Lung (tissue), 12 donors: ENCODE data around the gene CYYR1. TPM values are rescaled to one million over a fixed set of nuclear protein-coding genes. Genes with fewer than 3 reads are reported as not detected.

ENCODE experiments used
- ATAC-seq: fragments of 200-7000 bp; cut with Tn5 transposase; one replicate; pipeline ENCODE4 v1.9.1; 2020; ENCODE audit warnings: moderate number of reproducible peaks; ENCODE audit not compliant: insufficient read depth, low FRiP score
- DNase-seq, 3 donors: peaks; one replicate each; pipeline ENCODE4 v3.0.0-alpha.2; 2013 to 2017
- H3K27ac ChIP-seq, 2 donors: one replicate each; pipeline ENCODE4 v1.5.1; 2013; ENCODE audit warnings: mild to moderate bottlenecking in 2 of 2, moderate library complexity in 2 of 2, control low read depth in 1 of 2, inconsistent platforms in 1 of 2, low read depth in 1 of 2, low read length in 1 of 2
- H3K27me3 ChIP-seq, 3 donors: one replicate each; pipeline ENCODE4 v1.5.1; 2013; ENCODE audit warnings: low read length in 2 of 3; ENCODE audit not compliant: control insufficient read depth in 3 of 3, insufficient read depth in 3 of 3
- H3K36me3 ChIP-seq, 4 donors: one replicate each; pipeline ENCODE4 v1.5.1; 2013; ENCODE audit warnings: low read length in 4 of 4, mild to moderate bottlenecking in 1 of 4, moderate library complexity in 1 of 4; ENCODE audit not compliant: control insufficient read depth in 4 of 4, insufficient read depth in 4 of 4
- H3K4me1 ChIP-seq, 5 donors: one replicate each; pipeline ENCODE4 v1.5.1; 2013; ENCODE audit warnings: low read length in 5 of 5, mild to moderate bottlenecking in 2 of 5, moderate library complexity in 1 of 5; ENCODE audit not compliant: control insufficient read depth in 5 of 5, insufficient read depth in 5 of 5
- H3K4me3 ChIP-seq: one replicate; pipeline ENCODE4 v1.5.1; 2013; ENCODE audit warnings: mild to moderate bottlenecking, control low read depth, moderate library complexity
- H3K9ac ChIP-seq, 2 donors: one replicate each; pipeline ENCODE4 v1.5.1; 2013; ENCODE audit warnings: low read length in 2 of 2, control low read depth in 1 of 2; ENCODE audit not compliant: insufficient read depth in 1 of 2
- H3K9me3 ChIP-seq, 4 donors: one replicate each; pipeline ENCODE4 v1.5.1; 2013; ENCODE audit warnings: low read length in 3 of 4, mild to moderate bottlenecking in 1 of 4, moderate library complexity in 1 of 4; ENCODE audit not compliant: control insufficient read depth in 4 of 4, insufficient read depth in 3 of 4
- WGBS, 2 donors: extraction: QIAGEN DNeasy Blood & Tissue Kit; methylation state at CpG; one replicate each; pipeline ENCODE4 v1.1.7; 2013; 5-methylcytosine and 5-hydroxymethylcytosine counted together
- polyA plus RNA-seq, 2 donors: library from polyadenylated mRNA; stranded (reverse); fragments of 200-250 nt; gene quantifications; one replicate each; pipeline ENCODE4 v1.2.1, GENCODE V29; 2013
- total RNA-seq, 2 donors: library from RNA; depleted of rRNA in 1 of 2; stranded (reverse); fragments of >200 nt in 1 of 2; gene quantifications; one replicate each; pipeline ENCODE4 v1.2.1, GENCODE V29; 2014 to 2021
- TF ChIP-seq, protein P1 (sequence below): IDR thresholded peaks from 2 replicates; pipeline ENCODE4 v1.5.1; 2012; ENCODE audit warnings: mild to moderate bottlenecking; ENCODE audit errors: control extremely low read depth, extremely low read depth
- donor health status: control.
- donor health status: control.
- donor health status: Bipolar disorder and iron deficiency.
- donor health status: healthy.
- donor health status: DM: yes; HTN: yes; CAD: no.

CYYR1 gene
- total and polyA plus RNA-seq, 4 donors = 9.9 to 38.3 (median 16.6) TPM

- DNase-seq = no peak
- Histone ChIP-seq H3K27me3 (no peaks in the 10 kb centered on the region), H3K9me3 (no peaks in the 10 kb centered on the region), H3K9ac (no peak overlapping the region), H3K36me3 (peaks cover 0 to 12% (median 2%) of the 10 kb centered on the region in 4 donors), H3K4me3 (no peak overlapping the region), H3K4me1 (no peaks in the 10 kb centered on the region), H3K27ac (no peak overlapping the region)
- 87 to 96% methylated on average over 1 of the region's 1 CpG for WGBS, 2 donors
- TF ChIP-seq, protein P1, sequence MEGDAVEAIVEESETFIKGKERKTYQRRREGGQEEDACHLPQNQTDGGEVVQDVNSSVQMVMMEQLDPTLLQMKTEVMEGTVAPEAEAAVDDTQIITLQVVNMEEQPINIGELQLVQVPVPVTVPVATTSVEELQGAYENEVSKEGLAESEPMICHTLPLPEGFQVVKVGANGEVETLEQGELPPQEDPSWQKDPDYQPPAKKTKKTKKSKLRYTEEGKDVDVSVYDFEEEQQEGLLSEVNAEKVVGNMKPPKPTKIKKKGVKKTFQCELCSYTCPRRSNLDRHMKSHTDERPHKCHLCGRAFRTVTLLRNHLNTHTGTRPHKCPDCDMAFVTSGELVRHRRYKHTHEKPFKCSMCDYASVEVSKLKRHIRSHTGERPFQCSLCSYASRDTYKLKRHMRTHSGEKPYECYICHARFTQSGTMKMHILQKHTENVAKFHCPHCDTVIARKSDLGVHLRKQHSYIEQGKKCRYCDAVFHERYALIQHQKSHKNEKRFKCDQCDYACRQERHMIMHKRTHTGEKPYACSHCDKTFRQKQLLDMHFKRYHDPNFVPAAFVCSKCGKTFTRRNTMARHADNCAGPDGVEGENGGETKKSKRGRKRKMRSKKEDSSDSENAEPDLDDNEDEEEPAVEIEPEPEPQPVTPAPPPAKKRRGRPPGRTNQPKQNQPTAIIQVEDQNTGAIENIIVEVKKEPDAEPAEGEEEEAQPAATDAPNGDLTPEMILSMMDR = no peak
- ATAC-seq = no peak
Observed at GRCh38 chr21:26529526-26529925, 43.6 kb downstream of the CYYR1 start.

GRCh38 chr21:26528882-26529281 lies 44.2 kb downstream of the CYYR1 start:
- H3K27ac ChIP-seq = no peak overlapping the region
- no peak overlapping the region for H3K9ac ChIP-seq
- DNase-seq (no peak), ATAC-seq (no peak)
- no peaks in the 10 kb centered on the region for H3K27me3 ChIP-seq
- no peaks in the 10 kb centered on the region for H3K9me3 ChIP-seq
- no peaks in the 10 kb centered on the region for H3K4me1 ChIP-seq
- H3K4me3 ChIP-seq = no peak overlapping the region
- H3K36me3 ChIP-seq = peaks cover 0 to 10% (median 2%) of the 10 kb centered on the region in 4 donors
- TF ChIP-seq, protein P1 = no peak

GRCh38 chr21:26522704-26523103 lies 50.4 kb downstream of the CYYR1 start:
- peaks cover 0 to 6% (median 0%) of the 10 kb centered on the region in 4 donors for H3K36me3 ChIP-seq
- H3K9ac ChIP-seq = no peak overlapping the region
- 66 to 78% methylated on average over 7 of the region's 7 CpGs for WGBS, 2 donors
- H3K9me3 ChIP-seq = peaks cover 0 to 2% (median 0%) of the 10 kb centered on the region in 4 donors
- no peaks in the 10 kb centered on the region for H3K27me3 ChIP-seq
- ATAC-seq = no peak
- DNase-seq = no peak
- no peak overlapping the region for H3K27ac ChIP-seq
- TF ChIP-seq, protein P1 = no peak
- H3K4me3 ChIP-seq = no peak overlapping the region
- H3K4me1 ChIP-seq = no peaks in the 10 kb centered on the region

DNA sequence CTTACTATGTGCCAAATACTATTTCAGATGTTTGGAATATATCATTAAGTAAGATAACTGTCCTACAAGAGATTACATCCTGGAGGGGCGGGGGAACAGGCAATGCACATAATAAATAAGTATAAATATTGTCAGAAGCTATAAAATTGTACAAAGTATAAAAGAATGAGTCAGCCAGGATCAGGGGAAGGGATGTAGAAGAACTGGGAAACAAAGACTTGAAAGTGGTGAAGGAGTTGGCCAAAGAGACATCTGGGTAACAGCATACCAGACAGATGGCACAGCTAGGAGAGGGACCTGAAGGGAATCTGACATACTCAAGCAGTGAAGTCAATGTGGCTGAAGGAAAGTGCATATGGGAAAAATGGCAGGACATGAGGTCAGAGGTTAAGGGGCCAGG lies 53.9 kb downstream of the CYYR1 start:
- TF ChIP-seq, protein P1 = no peak
- Histone ChIP-seq H3K27me3 (no peaks in the 10 kb centered on the region), H3K27ac (no peak overlapping the region), H3K9ac (no peak overlapping the region), H3K36me3 (peaks cover 0 to 6% (median 0%) of the 10 kb centered on the region in 4 donors), H3K9me3 (peaks cover 0 to 2% (median 0%) of the 10 kb centered on the region in 4 donors), H3K4me3 (no peak overlapping the region), H3K4me1 (no peaks in the 10 kb centered on the region)
- WGBS, 2 donors = 95 to 97% methylated on average over 1 of the region's 1 CpG
- ATAC-seq (no peak), DNase-seq (no peak)
